HL-60/S4 treated with retinoic acid at 250 ng/mL for 4 days and 3 days (cell line): ENCODE data around the gene FAF2.
"Not testable (repeated sequence)": the region's sequence is repeated elsewhere in the genome, so short reads cannot be mapped to it uniquely, and the experiment has no call there.

Experiments
- in situ Hi-C: fragments of 300-500 bp; cut with MboI; formaldehyde crosslinking; loops from 2 replicates; pipeline ENCODE4 v1.7.0; 2022; ENCODE audit warnings: low sequenced_read_pairs

Gene FAF2

GRCh38 chr5:176541338-176542134 lies 93.4 kb downstream of the FAF2 start:
- in situ Hi-C loops = no loop called here

GRCh38 chr5:176542135-176542595 lies 94.0 kb downstream of the FAF2 start:
- in situ Hi-C loops = no loop called here

GRCh38 chr5:176542596-176543427 lies 94.6 kb downstream of the FAF2 start:
- in situ Hi-C loops = no loop called here

- in situ Hi-C loops = no loop called here
Observed at GRCh38 chr5:176543428-176544182, 95.4 kb downstream of the FAF2 start.

GRCh38 chr5:176545388-176545736 lies 97.2 kb downstream of the FAF2 start:
- in situ Hi-C loops = no loop called here

- in situ Hi-C loops = no loop called here
Observed at GRCh38 chr5:176545737-176546509, 97.7 kb downstream of the FAF2 start.

- in situ Hi-C loops = no loop called here
Observed at GRCh38 chr5:176547802-176548201, 99.6 kb downstream of the FAF2 start.

- in situ Hi-C loops = no loop called here
Observed at GRCh38 chr5:176548967-176549444, 100.8 kb downstream of the FAF2 start, which contains the start of gene CDHR2. Gene CDHR2, plus strand, starts transcription at chr5:176549342. Its CDS starts 16,011 bp downstream, at chr5:176565353.

GRCh38 chr5:176549871-176550270 lies 101.7 kb downstream of the FAF2 start:
- in situ Hi-C loops = no loop called here

- in situ Hi-C loops = no loop called here
Observed at GRCh38 chr5:176550275-176550831, 102.2 kb downstream of the FAF2 start.

- in situ Hi-C loops = not testable (repeated sequence)
Observed at GRCh38 chr5:176550937-176551336, 102.8 kb downstream of the FAF2 start.

GRCh38 chr5:176552332-176552869 lies 104.2 kb downstream of the FAF2 start:
- in situ Hi-C loops = no loop called here

GRCh38 chr5:176553260-176554085 lies 105.3 kb downstream of the FAF2 start:
- in situ Hi-C loops = no loop called here

GRCh38 chr5:176557846-176558245 lies 109.7 kb downstream of the FAF2 start:
- in situ Hi-C loops = no loop called here
